Colonic mucosa (tissue), 4 donors: Measurements from ENCODE around the gene KIAA0513. TPM values are rescaled to one million over a fixed set of nuclear protein-coding genes. Genes with fewer than 3 reads are reported as not detected.

ENCODE experiments used
- DNase-seq: peaks from one replicate; pipeline ENCODE4 v3.0.0-alpha.2; 2020
- H3K27ac ChIP-seq: fragments of 200-600 bp; one replicate; pipeline ENCODE4 v1.8.0; 2021
- H3K27me3 ChIP-seq: fragments of 200-600 bp; one replicate; pipeline ENCODE4 v1.8.0; 2021
- H3K36me3 ChIP-seq: fragments of 200-600 bp; one replicate; pipeline ENCODE4 v1.8.0; 2021
- H3K4me1 ChIP-seq: fragments of 200-600 bp; one replicate; pipeline ENCODE4 v1.8.0; 2021; ENCODE audit warnings: mild to moderate bottlenecking
- H3K4me3 ChIP-seq: fragments of 200-600 bp; one replicate; pipeline ENCODE4 v1.8.0; 2021
- H3K9ac ChIP-seq, 2 donors: one replicate each; pipeline ENCODE4 v1.7.0; 2013; ENCODE audit warnings: control low read depth in 2 of 2, low read depth in 2 of 2, low read length in 2 of 2
- H3K9me3 ChIP-seq: fragments of 200-600 bp; one replicate; pipeline ENCODE4 v1.8.0; 2021
- intact Hi-C: fragments of 100-400 bp; cut with DNase I; formaldehyde crosslinking; loops from one replicate; pipeline ENCODE4 v1.14.1; 2022
- total RNA-seq, 2 donors: library from RNA; stranded (reverse); fragmentation: NEBNext Ultra II Directional in 1 of 2; extraction: Animal tissue kit (Norgen Biotek cat#: 25700) in 1 of 2; gene quantifications; one replicate each; pipeline ENCODE4 v1.2.1, GENCODE V29; 2021
- TF ChIP-seq, protein P1 (sequence below): fragments of 200-600 bp; IDR thresholded peaks from one replicate; pipeline ENCODE4 v1.8.0; 2022; ENCODE audit warnings: antibody characterized with exemption, mild to moderate bottlenecking
- donor health status: healthy.
- donor health status: DM: no; HTN: no; CAD: no.
- donor health status: DM: no; HTN: no; CAD: no.

KIAA0513 gene
- total RNA-seq, 2 donors from 2014 or later: 17.7 to 22.8 TPM

DNA sequence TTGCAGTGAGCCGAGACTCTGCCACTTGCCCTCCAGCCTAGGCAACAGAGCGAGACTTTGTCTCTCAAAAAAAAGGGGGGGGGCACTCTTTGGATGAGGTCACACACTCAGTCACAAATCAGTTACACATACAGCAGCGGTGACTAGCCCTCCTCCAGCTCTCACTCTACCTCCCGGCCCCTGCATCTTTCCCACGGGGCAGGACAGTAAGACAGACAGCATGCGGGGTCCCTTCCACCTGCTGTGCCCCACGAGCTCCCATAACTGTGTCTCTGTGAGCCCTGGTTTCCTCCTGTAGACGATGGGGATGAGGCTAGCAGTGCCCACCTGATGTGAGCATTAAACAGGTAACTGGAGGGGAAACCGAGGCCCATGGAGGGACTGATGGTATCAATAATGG, 79.5 kb downstream of the KIAA0513 start:
- intact Hi-C loops: no loop called here
- no peaks in the 10 kb centered on the region for H3K27me3 ChIP-seq
- no peak overlapping the region for H3K27ac ChIP-seq
- TF ChIP-seq, protein P1, sequence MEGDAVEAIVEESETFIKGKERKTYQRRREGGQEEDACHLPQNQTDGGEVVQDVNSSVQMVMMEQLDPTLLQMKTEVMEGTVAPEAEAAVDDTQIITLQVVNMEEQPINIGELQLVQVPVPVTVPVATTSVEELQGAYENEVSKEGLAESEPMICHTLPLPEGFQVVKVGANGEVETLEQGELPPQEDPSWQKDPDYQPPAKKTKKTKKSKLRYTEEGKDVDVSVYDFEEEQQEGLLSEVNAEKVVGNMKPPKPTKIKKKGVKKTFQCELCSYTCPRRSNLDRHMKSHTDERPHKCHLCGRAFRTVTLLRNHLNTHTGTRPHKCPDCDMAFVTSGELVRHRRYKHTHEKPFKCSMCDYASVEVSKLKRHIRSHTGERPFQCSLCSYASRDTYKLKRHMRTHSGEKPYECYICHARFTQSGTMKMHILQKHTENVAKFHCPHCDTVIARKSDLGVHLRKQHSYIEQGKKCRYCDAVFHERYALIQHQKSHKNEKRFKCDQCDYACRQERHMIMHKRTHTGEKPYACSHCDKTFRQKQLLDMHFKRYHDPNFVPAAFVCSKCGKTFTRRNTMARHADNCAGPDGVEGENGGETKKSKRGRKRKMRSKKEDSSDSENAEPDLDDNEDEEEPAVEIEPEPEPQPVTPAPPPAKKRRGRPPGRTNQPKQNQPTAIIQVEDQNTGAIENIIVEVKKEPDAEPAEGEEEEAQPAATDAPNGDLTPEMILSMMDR: no peak
- H3K4me3 ChIP-seq: no peak overlapping the region
- no peak overlapping the region for H3K9ac ChIP-seq
- no peaks in the 10 kb centered on the region for H3K4me1 ChIP-seq
- no peak for DNase-seq
- no peaks in the 10 kb centered on the region for H3K9me3 ChIP-seq
- H3K36me3 ChIP-seq: no peaks in the 10 kb centered on the region

DNA sequence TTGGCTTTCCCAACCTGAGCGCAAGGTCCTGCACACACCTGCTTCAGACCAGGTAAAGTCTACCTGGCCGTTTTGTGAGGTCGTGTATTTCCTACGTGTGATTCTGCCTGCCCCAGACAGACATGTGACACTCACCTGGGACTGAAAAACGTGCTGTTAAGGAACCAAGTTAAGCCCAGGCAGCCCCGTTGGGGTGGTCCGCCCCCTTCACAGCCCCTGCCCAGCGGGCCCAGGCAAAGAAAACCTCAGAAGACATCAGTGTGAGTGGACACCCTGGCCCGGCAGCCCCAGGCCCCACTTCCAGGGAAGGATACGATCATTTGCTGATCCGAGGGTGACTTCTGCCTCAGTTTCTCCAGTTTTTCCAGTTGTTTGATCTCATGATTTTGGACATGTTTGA, 79.9 kb downstream of the KIAA0513 start:
- Histone ChIP-seq H3K4me1 (no peaks in the 10 kb centered on the region), H3K27me3 (no peaks in the 10 kb centered on the region), H3K27ac (no peak overlapping the region), H3K9me3 (no peaks in the 10 kb centered on the region), H3K9ac (no peak overlapping the region), H3K4me3 (no peak overlapping the region), H3K36me3 (no peaks in the 10 kb centered on the region)
- TF ChIP-seq, protein P1: no peak
- intact Hi-C loops: no loop called here
- no peak for DNase-seq

DNA sequence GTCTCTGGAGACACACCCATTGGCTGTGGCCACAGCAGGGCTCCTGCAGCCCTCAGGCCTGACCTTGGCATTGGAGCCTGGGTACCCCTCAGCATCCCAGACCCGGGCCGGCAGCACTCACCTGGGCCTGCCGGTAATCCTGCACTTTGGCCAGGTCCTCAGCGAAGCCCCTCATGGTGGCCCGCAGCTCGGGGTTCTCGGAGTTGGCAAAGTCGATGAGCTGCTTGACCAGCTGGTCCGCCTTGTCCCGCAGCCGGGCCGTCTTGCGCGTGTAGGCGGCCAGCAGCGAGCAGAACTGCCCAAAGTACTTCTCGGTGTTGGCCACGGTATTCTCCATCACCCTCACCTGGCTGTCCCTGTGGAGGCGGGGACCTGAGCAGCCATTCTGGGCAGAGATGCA, 82.5 kb downstream of the KIAA0513 start:
- TF ChIP-seq, protein P1: no peak
- Histone ChIP-seq H3K27ac (no peak overlapping the region), H3K4me3 (no peak overlapping the region), H3K27me3 (no peaks in the 10 kb centered on the region), H3K9me3 (no peaks in the 10 kb centered on the region), H3K4me1 (no peaks in the 10 kb centered on the region), H3K9ac (no peak overlapping the region), H3K36me3 (no peaks in the 10 kb centered on the region)
- intact Hi-C loops: no loop called here
- DNase-seq: no peak

DNA sequence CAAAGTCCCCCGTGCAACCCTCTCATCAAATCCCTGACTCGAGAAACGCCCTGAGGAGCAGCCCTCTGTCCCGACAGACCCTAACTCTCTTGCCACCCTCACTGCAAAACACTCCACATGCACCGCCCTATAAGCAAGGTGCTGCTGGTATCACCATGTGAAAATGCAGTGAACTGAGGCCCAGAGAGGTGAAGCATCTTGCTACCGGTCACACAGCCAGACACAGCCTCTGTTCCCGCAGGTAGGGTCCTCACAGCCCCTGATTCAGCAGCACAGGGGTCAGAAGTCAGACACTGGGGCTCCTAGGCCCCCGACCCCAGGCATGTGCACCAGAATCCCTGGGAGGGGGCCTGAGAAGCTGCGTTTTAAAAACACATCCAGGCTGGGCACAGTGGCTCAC, 83.6 kb downstream of the KIAA0513 start:
- Histone ChIP-seq H3K9me3 (no peaks in the 10 kb centered on the region), H3K4me3 (no peak overlapping the region), H3K9ac (no peak overlapping the region), H3K27me3 (no peaks in the 10 kb centered on the region), H3K27ac (no peak overlapping the region), H3K4me1 (no peaks in the 10 kb centered on the region), H3K36me3 (no peaks in the 10 kb centered on the region)
- DNase-seq: no peak
- TF ChIP-seq, protein P1: no peak
- intact Hi-C loops: no loop called here

DNA sequence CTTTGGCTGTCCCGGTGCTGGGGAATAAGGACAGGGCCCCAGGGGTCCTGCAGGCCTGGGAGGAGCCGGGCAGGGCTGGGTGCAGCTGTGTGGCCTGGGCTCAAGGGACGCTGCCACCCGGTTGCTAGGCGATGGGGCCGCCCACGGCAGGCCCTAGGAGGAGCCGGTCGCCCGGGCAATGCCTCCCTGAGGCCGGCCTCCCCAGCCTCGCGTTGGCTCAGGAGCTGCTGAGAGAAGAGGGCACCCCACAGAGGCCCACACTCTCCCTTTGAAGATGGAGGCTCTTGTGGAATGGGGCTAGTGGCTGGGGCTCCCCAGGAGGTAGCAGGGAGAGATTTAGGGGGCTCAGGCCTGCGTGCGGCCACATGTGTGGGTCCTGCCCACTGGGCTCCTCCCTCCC, 84.8 kb downstream of the KIAA0513 start, which contains the start of gene CIBAR2:
TSS of gene CIBAR2 (minus strand) at position 109 of the 400 bp plus-strand sequence. CDS start 120 bp downstream, outside the sequence.
- Histone ChIP-seq H3K9me3 (no peaks in the 10 kb centered on the region), H3K27me3 (no peaks in the 10 kb centered on the region), H3K4me1 (no peaks in the 10 kb centered on the region), H3K27ac (no peak within 1 kb of the TSS), H3K4me3 (no peak within 1 kb of the TSS), H3K36me3 (no peaks in the 10 kb centered on the region), H3K9ac (no peak within 1 kb of the TSS)
- TF ChIP-seq, protein P1: no peak
- intact Hi-C loops: no loop called here
- DNase-seq: no peak
